ENCODE measurements around the gene PCMTD2. TPM values are rescaled to one million over a fixed set of nuclear protein-coding genes. Genes with fewer than 3 reads are reported as not detected.

PCMTD2 gene
- total RNA-seq, 1 donor from 2014 or later, result 105 TPM

DNA sequence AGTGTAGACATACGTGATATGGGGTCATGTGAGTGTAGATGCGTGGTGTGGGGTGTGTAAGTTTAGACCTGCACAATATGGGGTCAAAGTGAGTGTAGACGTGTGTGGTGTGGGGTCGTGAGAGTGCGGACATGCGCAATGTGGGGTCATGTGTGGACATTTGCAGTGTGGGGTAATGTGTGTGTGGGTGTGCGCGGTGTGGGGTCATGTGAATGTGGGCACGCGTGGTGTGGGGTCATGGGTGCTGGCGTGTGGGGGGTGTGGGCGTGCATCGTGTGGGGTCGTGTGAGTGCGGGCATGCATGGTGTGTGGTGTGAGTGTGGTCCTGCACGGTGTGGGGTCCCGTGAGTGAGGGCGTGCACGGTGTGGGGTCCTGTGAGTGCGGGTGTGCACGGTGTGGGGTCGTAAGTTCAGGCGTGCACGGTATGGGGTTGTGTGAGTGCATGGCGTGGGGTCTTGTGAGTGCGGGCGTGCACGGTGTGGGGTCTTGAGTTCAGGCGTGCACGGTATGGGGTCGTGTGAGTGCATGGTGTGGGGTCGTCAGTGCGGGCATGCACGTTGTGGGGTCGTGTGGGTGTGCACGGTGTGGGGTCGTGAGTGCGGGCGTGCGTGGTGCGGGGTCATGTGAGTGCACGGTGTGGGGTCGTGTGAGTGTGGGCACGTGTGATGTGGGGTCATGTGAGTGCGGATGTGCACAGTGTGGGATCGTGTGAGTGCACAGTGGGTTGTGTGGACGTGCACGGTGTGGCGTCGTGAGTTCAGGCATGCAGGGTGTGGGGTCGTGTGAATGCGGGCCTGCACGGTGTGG lies 14.3 kb downstream of the PCMTD2 start:
- Histone ChIP-seq H3K9ac (no peak overlapping the region), H3K4me1 (peaks cover 19% of the 10 kb centered on the region), H3K4me2 (no peak overlapping the region), H4K20me1 (ENCODE audit: low read depth) (peaks cover 3% of the 10 kb centered on the region), H3K9me3 (ENCODE audit: low read depth) (no peaks in the 10 kb centered on the region), H2AFZ (replicated peaks) (no peak overlapping the region), H3K4me3 (no peak overlapping the region), H3F3A (ENCODE audit: low read depth) (peaks cover 4% of the 10 kb centered on the region), H3K36me3 (no peaks in the 10 kb centered on the region), H3K27ac (no peak overlapping the region), H3K27me3 (no peaks in the 10 kb centered on the region), H3K79me2 (ENCODE audit: low read depth) (peaks cover 5% of the 10 kb centered on the region)
- Mint-ChIP-seq H3K36me3 (peaks cover 25% of the 10 kb centered on the region), H3K27me3 (ENCODE audit: insufficient read depth, low read depth) (peaks cover 2% of the 10 kb centered on the region), H3K4me3 (no peak overlapping the region), H3K9me3 (peaks cover 16% of the 10 kb centered on the region), H3K27ac (peak overlapping the region; percentile 23), H3K4me1 (no peaks in the 10 kb centered on the region)
- no peak for DNase-seq (ENCODE audit: low spot score)
- TF ChIP-seq CTCF (IDR thresholded peaks at IDR 0.05) (no peak), EZH2 (IDR thresholded peaks at IDR 0.05) (no peak), EZH2phosphoT487 (IDR thresholded peaks at IDR 0.05) (no peak)

GRCh38 chr20:64271636-64272035 lies 16.1 kb downstream of the PCMTD2 start:
- Histone ChIP-seq H3K9me3 (ENCODE audit: low read depth) (no peaks in the 10 kb centered on the region), H3K4me2 (no peak overlapping the region), H3K9ac (no peak overlapping the region), H3F3A (ENCODE audit: low read depth) (peaks cover 4% of the 10 kb centered on the region), H3K79me2 (ENCODE audit: low read depth) (peaks cover 5% of the 10 kb centered on the region), H3K27me3 (no peaks in the 10 kb centered on the region), H3K27ac (no peak overlapping the region), H3K36me3 (peaks cover 8% of the 10 kb centered on the region), H4K20me1 (ENCODE audit: low read depth) (peaks cover 3% of the 10 kb centered on the region), H2AFZ (replicated peaks) (no peak overlapping the region), H3K4me3 (no peak overlapping the region), H3K4me1 (peaks cover 19% of the 10 kb centered on the region)
- Mint-ChIP-seq H3K4me1 (no peaks in the 10 kb centered on the region), H3K9me3 (peaks cover 16% of the 10 kb centered on the region), H3K27me3 (ENCODE audit: insufficient read depth, low read depth) (peaks cover 5% of the 10 kb centered on the region), H3K27ac (peak overlapping the region; percentile 44), H3K4me3 (no peak overlapping the region), H3K36me3 (peaks cover 27% of the 10 kb centered on the region)
- no peak for DNase-seq (ENCODE audit: low spot score)
- TF ChIP-seq EZH2 (IDR thresholded peaks at IDR 0.05) (no peak), CTCF (IDR thresholded peaks at IDR 0.05) (no peak), EZH2phosphoT487 (IDR thresholded peaks at IDR 0.05) (no peak)

DNA sequence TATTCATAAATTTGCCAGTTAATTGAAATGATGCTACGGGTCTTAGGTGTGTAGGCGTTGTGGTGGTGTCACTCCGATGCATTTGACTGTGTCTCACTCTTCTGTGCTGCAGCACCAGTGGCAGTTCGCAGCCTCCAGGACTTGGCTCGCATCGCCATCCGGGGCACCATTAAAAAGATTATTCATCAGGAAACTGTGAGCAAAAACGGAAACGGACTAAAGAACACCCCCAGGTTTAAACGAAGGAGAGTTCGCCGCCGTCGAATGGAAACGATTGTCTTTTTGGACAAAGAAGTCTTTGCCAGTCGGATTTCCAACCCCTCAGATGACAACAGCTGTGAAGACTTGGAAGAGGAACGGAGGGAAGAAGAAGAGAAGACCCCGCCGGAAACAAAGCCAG lies 17.6 kb downstream of the PCMTD2 start:
- Mint-ChIP-seq H3K36me3 (peaks cover 30% of the 10 kb centered on the region), H3K27ac (no peak overlapping the region), H3K4me3 (no peak overlapping the region), H3K9me3 (peaks cover 16% of the 10 kb centered on the region), H3K27me3 (ENCODE audit: insufficient read depth, low read depth) (peaks cover 4% of the 10 kb centered on the region), H3K4me1 (no peaks in the 10 kb centered on the region)
- H3K79me2 ChIP-seq (ENCODE audit: low read depth), result peaks cover 5% of the 10 kb centered on the region
- no peak overlapping the region for H3K4me3 ChIP-seq
- no peak overlapping the region for H2AFZ ChIP-seq (replicated peaks)
- no peaks in the 10 kb centered on the region for H3K27me3 ChIP-seq
- peaks cover 3% of the 10 kb centered on the region for H4K20me1 ChIP-seq (ENCODE audit: low read depth)
- H3K9ac ChIP-seq, result no peak overlapping the region
- DNase-seq (ENCODE audit: low spot score), result no peak
- H3K36me3 ChIP-seq, result peaks cover 8% of the 10 kb centered on the region
- H3K4me2 ChIP-seq, result no peak overlapping the region
- no peak for TF ChIP-seq CTCF (IDR thresholded peaks at IDR 0.05)
- TF ChIP-seq EZH2phosphoT487 (IDR thresholded peaks at IDR 0.05), result no peak
- no peak for TF ChIP-seq EZH2 (IDR thresholded peaks at IDR 0.05)
- peaks cover 6% of the 10 kb centered on the region for H3K4me1 ChIP-seq
- H3F3A ChIP-seq (ENCODE audit: low read depth), result peaks cover 4% of the 10 kb centered on the region
- no peak overlapping the region for H3K27ac ChIP-seq
- no peaks in the 10 kb centered on the region for H3K9me3 ChIP-seq (ENCODE audit: low read depth)
